GM23338 (cell line): ENCODE data around the gene SUMF1. TPM values are rescaled to one million over a fixed set of nuclear protein-coding genes. Genes with fewer than 3 reads are reported as not detected.

Source experiments
- ATAC-seq: fragments of 200-7000 bp; cut with Tn5 transposase; 3 replicates; pipeline ENCODE4 v1.9.1; 2020
- DNase-seq: peaks from one replicate; pipeline ENCODE4 v3.0.0-alpha.2; 2015; ENCODE audit warnings: low spot score
- H2AFZ ChIP-seq: fragments of 200-600 bp; sonication (generic); 2 replicates; pipeline ENCODE4 v1.8.0; 2016; ENCODE audit warnings: antibody characterized with exemption, mild to moderate bottlenecking, moderate library complexity
- H3F3A ChIP-seq: fragments of 200-600 bp; sonication (generic); replicated peaks from 2 replicates; pipeline ENCODE4 v1.8.0; 2017; ENCODE audit warnings: antibody characterized with exemption, mixed run types, low read depth
- H3K27ac ChIP-seq: fragments of 200-600 bp; sonication (generic); 2 replicates; pipeline ENCODE4 v1.6.1; 2016; ENCODE audit warnings: low read depth
- H3K27me3 ChIP-seq: fragments of 200-600 bp; sonication (generic); 2 replicates; pipeline ENCODE4 v1.8.0; 2016; ENCODE audit warnings: mild to moderate bottlenecking, mixed run types, moderate library complexity; ENCODE audit not compliant: insufficient read depth
- H3K36me3 ChIP-seq: fragments of 200-600 bp; sonication (generic); 2 replicates; pipeline ENCODE4 v1.8.0; 2016; ENCODE audit warnings: mild to moderate bottlenecking; ENCODE audit not compliant: insufficient read depth
- H3K4me1 ChIP-seq: fragments of 200-600 bp; sonication (generic); 2 replicates; pipeline ENCODE4 v1.8.0; 2016; ENCODE audit warnings: mild to moderate bottlenecking, moderate library complexity; ENCODE audit not compliant: insufficient read depth
- H3K4me2 ChIP-seq: fragments of 200-600 bp; sonication (generic); 2 replicates; pipeline ENCODE4 v1.7.1; 2017; ENCODE audit warnings: mixed run types
- H3K4me3 ChIP-seq: fragments of 200-600 bp; sonication (generic); 2 replicates; pipeline ENCODE4 v1.6.1; 2016; ENCODE audit warnings: mixed run types
- H3K79me2 ChIP-seq: fragments of 200-600 bp; sonication (generic); replicated peaks from 2 replicates; pipeline ENCODE4 v1.8.0; 2017; ENCODE audit warnings: mild to moderate bottlenecking; ENCODE audit not compliant: insufficient read depth
- H3K9me2 ChIP-seq: fragments of 200-600 bp; sonication (generic); 2 replicates; pipeline ENCODE4 v1.8.0; 2017; ENCODE audit not compliant: insufficient read depth
- H4K20me1 ChIP-seq: fragments of 200-600 bp; sonication (generic); replicated peaks from 2 replicates; pipeline ENCODE4 v1.8.0; 2017; ENCODE audit warnings: mild to moderate bottlenecking; ENCODE audit not compliant: insufficient read depth
- H3K27ac Mint-ChIP-seq: 2 replicates; pipeline ENCODE4 v1.8.0; 2020; ENCODE audit warnings: inconsistent platforms, mild to moderate bottlenecking, moderate library complexity, mixed read lengths
- H3K27me3 Mint-ChIP-seq: 3 replicates; pipeline ENCODE4 v1.8.0; 2022; ENCODE audit warnings: low read depth, mild to moderate bottlenecking, moderate library complexity, mixed read lengths, inconsistent platforms; ENCODE audit not compliant: insufficient read depth, poor library complexity
- H3K36me3 Mint-ChIP-seq: 3 replicates; pipeline ENCODE4 v1.8.0; 2021; ENCODE audit warnings: low read depth, mild to moderate bottlenecking, inconsistent platforms, moderate library complexity, mixed read lengths
- H3K4me1 Mint-ChIP-seq: 3 replicates; pipeline ENCODE4 v1.8.0; 2020; ENCODE audit warnings: mild to moderate bottlenecking, inconsistent platforms, mixed read lengths
- H3K4me3 Mint-ChIP-seq: 3 replicates; pipeline ENCODE4 v1.8.0; 2021; ENCODE audit warnings: moderate library complexity, mild to moderate bottlenecking, inconsistent platforms, mixed read lengths
- H3K9me3 Mint-ChIP-seq: 3 replicates; pipeline ENCODE4 v1.8.0; 2020; ENCODE audit warnings: moderate library complexity, mild to moderate bottlenecking, inconsistent platforms, mixed read lengths
- EZH2 ChIP-seq: fragments of 200-600 bp; sonication (generic); IDR thresholded peaks from one replicate; pipeline ENCODE4 v1.8.0; 2017; ENCODE audit warnings: antibody characterized with exemption, mild to moderate bottlenecking, low read depth; ENCODE audit not compliant: unreplicated experiment
- EZH2phosphoT487 ChIP-seq: fragments of 200-600 bp; sonication (generic); IDR thresholded peaks from one replicate; pipeline ENCODE4 v1.8.1; 2018; ENCODE audit warnings: antibody characterized with exemption; ENCODE audit not compliant: unreplicated experiment
- JUNB ChIP-seq: IDR thresholded peaks from one replicate; pipeline ENCODE4 v1.6.1; 2016; ENCODE audit warnings: antibody characterized with exemption; ENCODE audit not compliant: unreplicated experiment
- NANOG ChIP-seq: IDR thresholded peaks from 2 replicates; pipeline ENCODE4 v1.6.1; 2016; ENCODE audit warnings: antibody characterized with exemption, borderline replicate concordance
- polyA plus RNA-seq: library from polyadenylated mRNA; unstranded; fragments of >200 nt; fragmentation: Nextera tagmentation; extraction: Ambion mirVana; gene quantifications from 2 replicates; pipeline ENCODE4 v1.2.1, GENCODE V29; 2016
- total RNA-seq: library from RNA; depleted of rRNA; stranded (reverse); fragments of >200 nt; shearing (Covaris generic); gene quantifications from 2 replicates; pipeline ENCODE4 v1.2.3, GENCODE V29; 2014
- TF ChIP-seq, protein P1 (sequence below), 2 experiments: fragments of 200-600 bp in 1 of 2; sonication (generic) in 1 of 2; conservative IDR thresholded peaks; 2 replicates each; pipeline versions ENCODE4 v1.5.1 to v1.6.1; 2016 to 2017; ENCODE audit warnings: antibody characterized with exemption in 2 of 2, low read depth in 2 of 2, mild to moderate bottlenecking in 2 of 2, moderate library complexity in 1 of 2
- TF ChIP-seq, protein P2 (sequence below): IDR thresholded peaks from one replicate; pipeline ENCODE4 v1.6.1; 2018; ENCODE audit warnings: antibody characterized with exemption; ENCODE audit not compliant: unreplicated experiment

Gene SUMF1
- total and polyA plus RNA-seq, 2 experiments from 2014 or later, result 6.9 to 20.3 TPM

DNA sequence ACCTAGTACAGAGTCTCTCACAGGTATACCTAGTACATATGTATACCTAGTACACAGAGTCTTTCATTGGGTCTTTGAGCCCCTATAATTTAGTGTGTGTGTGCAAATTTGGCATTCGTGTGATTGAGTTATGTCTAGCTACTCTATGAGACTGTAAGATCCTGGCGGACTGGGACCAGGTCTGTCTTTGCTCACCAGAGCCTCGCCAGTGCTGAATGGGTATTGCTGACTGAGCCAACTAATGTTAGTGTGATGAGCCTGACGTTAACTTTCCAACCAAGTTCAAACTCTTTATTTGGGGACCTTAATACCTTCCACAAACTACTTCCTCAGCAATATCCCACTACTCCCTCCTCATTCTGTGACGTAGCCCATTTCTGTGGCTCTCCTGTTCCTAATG, 128.3 kb downstream of the SUMF1 start:
- peak; percentile 69 for ATAC-seq
- peak; percentile 34 for DNase-seq
- H3K27ac Mint-ChIP-seq, result no peak overlapping the region
- no peak for TF ChIP-seq EZH2phosphoT487
- TF ChIP-seq, protein P1, sequence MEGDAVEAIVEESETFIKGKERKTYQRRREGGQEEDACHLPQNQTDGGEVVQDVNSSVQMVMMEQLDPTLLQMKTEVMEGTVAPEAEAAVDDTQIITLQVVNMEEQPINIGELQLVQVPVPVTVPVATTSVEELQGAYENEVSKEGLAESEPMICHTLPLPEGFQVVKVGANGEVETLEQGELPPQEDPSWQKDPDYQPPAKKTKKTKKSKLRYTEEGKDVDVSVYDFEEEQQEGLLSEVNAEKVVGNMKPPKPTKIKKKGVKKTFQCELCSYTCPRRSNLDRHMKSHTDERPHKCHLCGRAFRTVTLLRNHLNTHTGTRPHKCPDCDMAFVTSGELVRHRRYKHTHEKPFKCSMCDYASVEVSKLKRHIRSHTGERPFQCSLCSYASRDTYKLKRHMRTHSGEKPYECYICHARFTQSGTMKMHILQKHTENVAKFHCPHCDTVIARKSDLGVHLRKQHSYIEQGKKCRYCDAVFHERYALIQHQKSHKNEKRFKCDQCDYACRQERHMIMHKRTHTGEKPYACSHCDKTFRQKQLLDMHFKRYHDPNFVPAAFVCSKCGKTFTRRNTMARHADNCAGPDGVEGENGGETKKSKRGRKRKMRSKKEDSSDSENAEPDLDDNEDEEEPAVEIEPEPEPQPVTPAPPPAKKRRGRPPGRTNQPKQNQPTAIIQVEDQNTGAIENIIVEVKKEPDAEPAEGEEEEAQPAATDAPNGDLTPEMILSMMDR (conservative IDR thresholded peaks at IDR 0.05; ENCODE audit: low read depth in 2 of 2), result peak in 1 of 2 experiments; percentile 7; a peak in 1 of 4 replicates
- Histone ChIP-seq H4K20me1 (no peaks in the 10 kb centered on the region), H3K27ac (no peak overlapping the region), H3K9me2 (no peaks in the 10 kb centered on the region), H2AFZ (no peak overlapping the region), H3F3A (no peaks in the 10 kb centered on the region), H3K36me3 (no peaks in the 10 kb centered on the region), H3K4me2 (no peak overlapping the region), H3K27me3 (no peaks in the 10 kb centered on the region), H3K4me1 (peaks cover 5% of the 10 kb centered on the region; the same call in 1 of the 2 replicates), H3K79me2 (no peaks in the 10 kb centered on the region), H3K4me3 (no peak overlapping the region)
- no peak overlapping the region for H3K4me3 Mint-ChIP-seq
- H3K27me3 Mint-ChIP-seq, result peaks cover 3% of the 10 kb centered on the region
- no peaks in the 10 kb centered on the region for H3K36me3 Mint-ChIP-seq
- H3K4me1 Mint-ChIP-seq, result peaks cover 35% of the 10 kb centered on the region
- H3K9me3 Mint-ChIP-seq, result no peaks in the 10 kb centered on the region; the same call in 2 of the 3 replicates

DNA sequence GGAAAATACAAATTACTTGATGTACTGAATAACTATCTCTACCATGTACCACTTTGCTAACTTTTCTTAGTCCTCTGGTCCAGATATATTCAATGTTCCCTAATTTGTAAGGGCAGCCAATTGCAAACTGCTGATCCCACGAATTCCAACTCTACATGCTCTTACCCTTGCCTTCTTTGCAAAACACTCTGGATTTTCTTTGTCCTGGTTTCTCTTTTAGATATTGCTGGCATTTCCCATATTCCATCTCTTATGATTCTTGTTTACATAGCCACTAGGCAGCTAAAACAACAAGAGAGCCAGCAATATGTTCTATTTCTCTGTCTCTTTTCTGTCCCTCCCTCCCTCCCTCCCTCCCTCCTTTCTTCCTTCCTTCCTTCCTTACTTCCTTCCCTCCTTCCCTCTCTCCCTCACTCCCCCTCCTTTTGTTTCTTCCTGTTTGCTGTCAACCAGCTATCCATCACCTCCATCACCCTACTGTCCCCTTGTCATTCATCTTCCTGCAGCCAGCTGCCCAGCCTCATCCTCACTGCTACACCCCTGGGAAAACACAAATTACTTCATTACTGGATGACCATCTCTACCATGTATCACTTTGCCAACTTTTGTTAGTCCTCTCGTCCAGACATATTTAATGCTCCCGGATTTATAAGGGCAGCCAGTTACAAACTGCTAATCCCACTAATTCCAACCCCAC, 130.1 kb downstream of the SUMF1 start:
- peaks cover 3% of the 10 kb centered on the region for H3K27me3 Mint-ChIP-seq
- Histone ChIP-seq H3F3A (no peaks in the 10 kb centered on the region), H3K4me2 (no peak overlapping the region; the same call in 1 of the 2 replicates), H3K79me2 (no peaks in the 10 kb centered on the region), H3K27ac (no peak overlapping the region), H4K20me1 (no peaks in the 10 kb centered on the region), H3K4me1 (peaks cover 15% of the 10 kb centered on the region), H3K4me3 (no peak overlapping the region), H3K36me3 (no peaks in the 10 kb centered on the region), H2AFZ (no peak overlapping the region), H3K27me3 (no peaks in the 10 kb centered on the region), H3K9me2 (no peaks in the 10 kb centered on the region)
- peaks cover 38% of the 10 kb centered on the region for H3K4me1 Mint-ChIP-seq
- H3K4me3 Mint-ChIP-seq, result no peak overlapping the region
- no peak for ATAC-seq
- no peaks in the 10 kb centered on the region for H3K36me3 Mint-ChIP-seq
- no peaks in the 10 kb centered on the region; the same call in 2 of the 3 replicates for H3K9me3 Mint-ChIP-seq
- no peak for DNase-seq
- no peak overlapping the region for H3K27ac Mint-ChIP-seq
- no peak for TF ChIP-seq NANOG
- no peak for TF ChIP-seq EZH2
- TF ChIP-seq, protein P2, sequence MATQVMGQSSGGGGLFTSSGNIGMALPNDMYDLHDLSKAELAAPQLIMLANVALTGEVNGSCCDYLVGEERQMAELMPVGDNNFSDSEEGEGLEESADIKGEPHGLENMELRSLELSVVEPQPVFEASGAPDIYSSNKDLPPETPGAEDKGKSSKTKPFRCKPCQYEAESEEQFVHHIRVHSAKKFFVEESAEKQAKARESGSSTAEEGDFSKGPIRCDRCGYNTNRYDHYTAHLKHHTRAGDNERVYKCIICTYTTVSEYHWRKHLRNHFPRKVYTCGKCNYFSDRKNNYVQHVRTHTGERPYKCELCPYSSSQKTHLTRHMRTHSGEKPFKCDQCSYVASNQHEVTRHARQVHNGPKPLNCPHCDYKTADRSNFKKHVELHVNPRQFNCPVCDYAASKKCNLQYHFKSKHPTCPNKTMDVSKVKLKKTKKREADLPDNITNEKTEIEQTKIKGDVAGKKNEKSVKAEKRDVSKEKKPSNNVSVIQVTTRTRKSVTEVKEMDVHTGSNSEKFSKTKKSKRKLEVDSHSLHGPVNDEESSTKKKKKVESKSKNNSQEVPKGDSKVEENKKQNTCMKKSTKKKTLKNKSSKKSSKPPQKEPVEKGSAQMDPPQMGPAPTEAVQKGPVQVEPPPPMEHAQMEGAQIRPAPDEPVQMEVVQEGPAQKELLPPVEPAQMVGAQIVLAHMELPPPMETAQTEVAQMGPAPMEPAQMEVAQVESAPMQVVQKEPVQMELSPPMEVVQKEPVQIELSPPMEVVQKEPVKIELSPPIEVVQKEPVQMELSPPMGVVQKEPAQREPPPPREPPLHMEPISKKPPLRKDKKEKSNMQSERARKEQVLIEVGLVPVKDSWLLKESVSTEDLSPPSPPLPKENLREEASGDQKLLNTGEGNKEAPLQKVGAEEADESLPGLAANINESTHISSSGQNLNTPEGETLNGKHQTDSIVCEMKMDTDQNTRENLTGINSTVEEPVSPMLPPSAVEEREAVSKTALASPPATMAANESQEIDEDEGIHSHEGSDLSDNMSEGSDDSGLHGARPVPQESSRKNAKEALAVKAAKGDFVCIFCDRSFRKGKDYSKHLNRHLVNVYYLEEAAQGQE, result no peak
- TF ChIP-seq, protein P1 (conservative IDR thresholded peaks at IDR 0.05; ENCODE audit: low read depth in 2 of 2), result no peak
- no peak for TF ChIP-seq JUNB
